Thoracic aorta (tissue), 2 donors: ENCODE data around the gene NFASC. TPM values are rescaled to one million over a fixed set of nuclear protein-coding genes. Genes with fewer than 3 reads are reported as not detected.

ENCODE experiments used
- ATAC-seq: fragments of 150-250 bp; one replicate; pipeline ENCODE4 v1.8.0; 2017; ENCODE audit warnings: low read depth; ENCODE audit not compliant: insufficient number of reproducible peaks, low FRiP score
- DNase-seq: peaks from one replicate; pipeline ENCODE4 v3.0.0-alpha.2; 2020; ENCODE audit warnings: low spot score
- H3K27ac ChIP-seq, 2 donors: fragments of 200-600 bp; sonication (generic); 1 replicate in 1 of 2; 2 replicates in 1 of 2; pipeline ENCODE4 v1.5.1; 2016; ENCODE audit warnings: mild to moderate bottlenecking in 2 of 2, moderate library complexity in 2 of 2
- H3K27me3 ChIP-seq: fragments of 200-600 bp; sonication (generic); replicated peaks from 2 replicates; pipeline ENCODE4 v1.6.0; 2016; ENCODE audit warnings: mild to moderate bottlenecking; ENCODE audit not compliant: insufficient read depth
- H3K36me3 ChIP-seq: fragments of 200-600 bp; sonication (generic); one replicate; pipeline ENCODE4 v1.5.1; 2016
- H3K4me1 ChIP-seq, 2 donors: fragments of 200-600 bp; sonication (generic); 1 replicate in 1 of 2; 2 replicates in 1 of 2; pipeline versions ENCODE4 v1.5.1 to v1.6.0; 2016; ENCODE audit warnings: low read depth in 2 of 2, mild to moderate bottlenecking in 1 of 2; ENCODE audit not compliant: control insufficient read depth in 1 of 2
- H3K4me3 ChIP-seq: fragments of 200-600 bp; sonication (generic); 2 replicates; pipeline ENCODE4 v1.5.1; 2016; ENCODE audit warnings: mild to moderate bottlenecking
- H3K9me3 ChIP-seq: fragments of 200-600 bp; sonication (generic); 2 replicates; pipeline ENCODE4 v1.5.1; 2016
- CTCF ChIP-seq: fragments of 200-600 bp; sonication (generic); IDR thresholded peaks from one replicate; pipeline ENCODE4 v1.5.1; 2019; ENCODE audit warnings: antibody characterized with exemption
- total RNA-seq, 2 donors: library from RNA; depleted of rRNA; stranded (reverse); fragments of >200 nt; gene quantifications; one replicate each; pipeline versions ENCODE4 v1.1.0 to v1.2.3, GENCODE V29; 2016

The NFASC gene
- total RNA-seq, 2 donors from 2014 or later, result 26.2 to 29.5 TPM

- Histone ChIP-seq H3K27ac (no peak overlapping the region), H3K4me1 (no peaks in the 10 kb centered on the region), H3K36me3 (no peaks in the 10 kb centered on the region), H3K4me3 (no peak overlapping the region), H3K27me3 (no peaks in the 10 kb centered on the region), H3K9me3 (no peaks in the 10 kb centered on the region)
- ATAC-seq (no peak), DNase-seq (no peak)
- TF ChIP-seq CTCF, result no peak
Observed at GRCh38 chr1:204921855-204922516, 51.3 kb downstream of the NFASC start.

GRCh38 chr1:204923201-204923600, 52.5 kb downstream of the NFASC start:
- ATAC-seq, result no peak
- DNase-seq, result no peak
- H3K9me3 ChIP-seq, result no peaks in the 10 kb centered on the region

GRCh38 chr1:204923626-204924012, 53.0 kb downstream of the NFASC start:
- Histone ChIP-seq H3K27me3 (no peaks in the 10 kb centered on the region), H3K9me3 (no peaks in the 10 kb centered on the region), H3K4me3 (no peak overlapping the region), H3K27ac (no peak overlapping the region), H3K4me1 (no peaks in the 10 kb centered on the region), H3K36me3 (no peaks in the 10 kb centered on the region)
- no peak for DNase-seq
- no peak for TF ChIP-seq CTCF
- ATAC-seq, result no peak

More at GRCh38 chr1:204923201-204923600, 52.5 kb downstream of the NFASC start:
- Histone ChIP-seq H3K4me3 (no peak overlapping the region), H3K4me1 (no peaks in the 10 kb centered on the region), H3K27ac (no peak overlapping the region), H3K27me3 (no peaks in the 10 kb centered on the region), H3K36me3 (no peaks in the 10 kb centered on the region)
- TF ChIP-seq CTCF, result no peak

GRCh38 chr1:204924013-204924759, 53.5 kb downstream of the NFASC start:
- H3K4me1 ChIP-seq, result no peaks in the 10 kb centered on the region
- H3K36me3 ChIP-seq, result no peaks in the 10 kb centered on the region
- H3K27me3 ChIP-seq, result no peaks in the 10 kb centered on the region
- no peak for DNase-seq
- ATAC-seq, result no peak
- H3K4me3 ChIP-seq, result no peak overlapping the region
- no peak for TF ChIP-seq CTCF
- H3K27ac ChIP-seq, result no peak overlapping the region
- H3K9me3 ChIP-seq, result no peaks in the 10 kb centered on the region

GRCh38 chr1:204925701-204926100, 55.0 kb downstream of the NFASC start:
- Histone ChIP-seq H3K4me3 (no peak overlapping the region), H3K27ac (no peak overlapping the region), H3K9me3 (no peaks in the 10 kb centered on the region), H3K36me3 (no peaks in the 10 kb centered on the region), H3K27me3 (no peaks in the 10 kb centered on the region), H3K4me1 (no peaks in the 10 kb centered on the region)
- DNase-seq (no peak), ATAC-seq (no peak)
- TF ChIP-seq CTCF, result no peak
